K562 (cell line): ENCODE data around the gene PLOD1. TPM values are rescaled to one million over a fixed set of nuclear protein-coding genes. Genes with fewer than 3 reads are reported as not detected.

Experiments
- C11orf30 ChIP-seq: fragments of 450-650 bp; IDR thresholded peaks from 2 replicates; pipeline ENCODE4 v1.6.1; 2016; ENCODE audit warnings: low read depth, mild to moderate bottlenecking
- CBFB ChIP-seq: sonication (generic); formaldehyde crosslinking; IDR thresholded peaks from 2 replicates; pipeline ENCODE4 v1.4.0; 2020; ENCODE audit warnings: mild to moderate bottlenecking, missing genetic modification reagents
- CBX3 ChIP-seq, 2 experiments: IDR thresholded peaks; 1 replicate in 1 of 2; 2 replicates in 1 of 2; pipeline ENCODE4 v1.6.1; 2012; ENCODE audit warnings: inconsistent platforms in 2 of 2, low read length in 2 of 2, borderline replicate concordance in 1 of 2, control low read depth in 1 of 2
- DMBX1 ChIP-seq: fragments of 250-450 bp; sonication (Bioruptor Pico); IDR thresholded peaks from 2 replicates; pipeline ENCODE4 v1.8.0; 2022; ENCODE audit warnings: inconsistent platforms, mild to moderate bottlenecking, moderate library complexity, borderline replicate concordance
- EGR1 ChIP-seq: fragments of 450-650 bp; conservative IDR thresholded peaks from 2 replicates; pipeline ENCODE4 v1.6.1; 2017; ENCODE audit warnings: mild to moderate bottlenecking
- HDAC6 ChIP-seq: IDR thresholded peaks from 2 replicates; pipeline ENCODE4 v1.6.1; 2012; ENCODE audit warnings: low read depth, mild to moderate bottlenecking, control low read depth, inconsistent platforms, low read length, moderate library complexity
- JUND ChIP-seq, 2 experiments: IDR thresholded peaks; 2 replicates in 1 of 2; 3 replicates in 1 of 2; pipeline ENCODE4 v1.6.1; 2011; ENCODE audit warnings: borderline replicate concordance in 2 of 2, low read depth in 2 of 2, low read length in 2 of 2, improper control_type of control experiment in 1 of 2, missing biosample characterization in 1 of 2, missing genetic modification characterization in 1 of 2, missing genetic modification reagents in 1 of 2
- NR2F6 ChIP-seq: fragments of 450-650 bp; formaldehyde crosslinking; IDR thresholded peaks from 2 replicates; pipeline ENCODE4 v1.4.0; 2020; ENCODE audit warnings: mild to moderate bottlenecking
- PHB ChIP-seq: fragments of 250-450 bp; sonication (Bioruptor Pico); IDR thresholded peaks from 2 replicates; pipeline ENCODE4 v1.5.0; 2021
- PML ChIP-seq: IDR thresholded peaks from 2 replicates; pipeline ENCODE4 v1.6.1; 2012; ENCODE audit warnings: low read length, inconsistent platforms
- PPARD ChIP-seq: fragments of 250-450 bp; sonication (Bioruptor Pico); IDR thresholded peaks from 2 replicates; pipeline ENCODE4 v1.8.0; 2022; ENCODE audit warnings: inconsistent platforms, mild to moderate bottlenecking, moderate library complexity
- PTTG1 ChIP-seq: fragments of 450-650 bp; IDR thresholded peaks from 2 replicates; pipeline ENCODE4 v1.6.1; 2016; ENCODE audit warnings: low read depth, mild to moderate bottlenecking, missing genetic modification characterization, missing compliant biosample characterization
- SPI1 ChIP-seq: IDR thresholded peaks from 2 replicates; pipeline ENCODE4 v1.6.1; 2011; ENCODE audit warnings: low read depth, low read length, control low read depth, borderline replicate concordance
- TAF15 ChIP-seq: fragments of 200-400 bp; formaldehyde crosslinking; IDR thresholded peaks from 2 replicates; pipeline ENCODE4 v1.6.1; 2017; ENCODE audit warnings: mild to moderate bottlenecking, low read depth, low read length, moderate library complexity
- TCF3 ChIP-seq: sonication (generic); formaldehyde crosslinking; IDR thresholded peaks from 2 replicates; pipeline ENCODE4 v1.4.0; 2020; ENCODE audit warnings: mild to moderate bottlenecking, missing genetic modification reagents
- ZBTB8A ChIP-seq: fragments of 450-650 bp; IDR thresholded peaks from 2 replicates; pipeline ENCODE4 v1.6.1; 2018; ENCODE audit warnings: mild to moderate bottlenecking, moderate library complexity; ENCODE audit not compliant: partially characterized antibody
- ZNF41 ChIP-seq: fragments of 250-450 bp; sonication (Bioruptor Pico); conservative IDR thresholded peaks from 2 replicates; pipeline ENCODE4 v1.4.0; 2020; ENCODE audit warnings: mild to moderate bottlenecking
- ZNF696 ChIP-seq: fragments of 250-450 bp; sonication (Bioruptor Pico); conservative IDR thresholded peaks from 2 replicates; pipeline ENCODE4 v1.4.0; 2020; ENCODE audit warnings: mild to moderate bottlenecking, moderate library complexity
- polyA plus RNA-seq, 8 experiments: library from polyadenylated mRNA; depleted of rRNA in 4 of 8; stranded (reverse) in 5 of 8; unstranded in 3 of 8; fragments of >200 nt; fragmentation: Nextera tagmentation in 2 of 8; fragmentation: Illumina TruSeq in 1 of 8; extraction: Ambion mirVana in 2 of 8; extraction: Trizol in 1 of 8; gene quantifications; 2 replicates each; pipeline versions ENCODE4 v1.2.1 to v1.2.3, GENCODE V29; 2011 to 2014; ENCODE audit warnings: inconsistent platforms in 1 of 8, missing spikeins in 1 of 8
- total RNA-seq, 7 experiments: library from RNA; depleted of rRNA in 6 of 7; stranded (reverse); fragments of >200 nt in 6 of 7; fragmentation: Illumina TruSeq in 2 of 7; extraction: Trizol in 2 of 7; gene quantifications; 2 replicates each; pipeline versions ENCODE4 v1.2.1 to v1.2.3, GENCODE V29; 2011 to 2021; ENCODE audit warnings: low replicate concordance in 1 of 7
- TF ChIP-seq, protein P1 (sequence below): IDR thresholded peaks from 2 replicates; pipeline ENCODE4 v1.6.1; 2011; ENCODE audit not compliant: insufficient read length; ENCODE audit errors: extremely low read depth
- TF ChIP-seq, protein P2 (sequence below): conservative IDR thresholded peaks from 2 replicates; pipeline ENCODE4 v1.6.1; 2011; ENCODE audit warnings: low read depth, mild to moderate bottlenecking, low read length; ENCODE audit not compliant: control insufficient read depth
- TF ChIP-seq, protein P3 (sequence below): sonication (generic); formaldehyde crosslinking; IDR thresholded peaks from 2 replicates; pipeline ENCODE4 v1.9.0; 2022; ENCODE audit warnings: mild to moderate bottlenecking, missing genetic modification reagents
- TF ChIP-seq, protein P4 (sequence below): fragments of 250-450 bp; sonication (Bioruptor Pico); IDR thresholded peaks from 2 replicates; pipeline ENCODE4 v1.6.1; 2021; ENCODE audit warnings: mild to moderate bottlenecking
- TF ChIP-seq, protein P5 (sequence below): fragments of 250-450 bp; sonication (Bioruptor Pico); IDR thresholded peaks from 2 replicates; pipeline ENCODE4 v1.8.0; 2021; ENCODE audit warnings: mild to moderate bottlenecking, moderate library complexity
- TF ChIP-seq, protein P6 (sequence below): fragments of 450-650 bp; formaldehyde crosslinking; IDR thresholded peaks from 2 replicates; pipeline ENCODE4 v1.4.0; 2020; ENCODE audit warnings: mild to moderate bottlenecking, moderate library complexity

Gene PLOD1
- total and polyA plus RNA-seq, 9 of the 15 experiments (the other 6 are each of a cell fraction or from before 2014, with no cell fraction given) = 16.6 to 90.8 (median 52.7) TPM

DNA sequence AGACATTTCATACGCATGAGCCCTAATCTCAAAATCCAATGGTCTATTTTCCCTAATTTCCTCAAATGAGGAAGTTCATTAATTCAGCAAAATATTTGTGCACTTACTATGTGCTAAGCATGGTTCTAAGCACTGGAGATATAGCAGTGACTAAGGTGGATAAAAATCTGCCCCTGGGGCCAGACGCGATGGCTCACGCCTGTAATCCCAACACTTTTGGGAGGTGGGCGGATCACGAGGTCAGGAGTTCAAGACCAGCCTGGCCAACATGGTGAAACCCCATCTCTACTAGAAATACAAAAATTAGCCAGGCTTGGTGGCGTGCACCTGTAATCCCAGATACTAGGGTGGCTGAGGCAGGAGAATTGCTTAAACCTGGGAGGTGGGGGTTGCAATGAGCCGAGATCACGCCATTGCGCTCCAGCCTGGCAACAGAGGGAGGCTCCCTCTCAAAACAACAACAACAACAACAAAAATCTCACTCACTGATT lies 80.5 kb downstream of the PLOD1 start (continued):
- TF ChIP-seq, protein P1, sequence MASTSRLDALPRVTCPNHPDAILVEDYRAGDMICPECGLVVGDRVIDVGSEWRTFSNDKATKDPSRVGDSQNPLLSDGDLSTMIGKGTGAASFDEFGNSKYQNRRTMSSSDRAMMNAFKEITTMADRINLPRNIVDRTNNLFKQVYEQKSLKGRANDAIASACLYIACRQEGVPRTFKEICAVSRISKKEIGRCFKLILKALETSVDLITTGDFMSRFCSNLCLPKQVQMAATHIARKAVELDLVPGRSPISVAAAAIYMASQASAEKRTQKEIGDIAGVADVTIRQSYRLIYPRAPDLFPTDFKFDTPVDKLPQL = no peak
- TF ChIP-seq ZBTB8A (no peak), PTTG1 (tag) (no peak), EGR1 (peak; percentile 91), C11orf30 (peak; percentile 55), PPARD (CRISPR knock-in tag) (no peak), DMBX1 (CRISPR knock-in tag) (no peak), TCF3 (CRISPR knock-in tag) (no peak), TAF15 (no peak), ZNF41 (CRISPR knock-in tag) (no peak), CBFB (no peak), JUND (IDR thresholded peaks at IDR 0.05; ENCODE audit: borderline replicate concordance, low read depth, low read length) (peak; percentile 32; the same call in 1 of the 2 replicates), JUND (tag; IDR thresholded peaks at IDR 0.05; ENCODE audit: borderline replicate concordance, low read depth, low read length) (no peak), PML (no peak; the same call in 1 of the 2 replicates), NR2F6 (CRISPR knock-in tag) (no peak), ZNF696 (no peak), HDAC6 (no peak), CBX3 (IDR thresholded peaks at IDR 0.05; ENCODE audit: borderline replicate concordance in 1 of 2, low read length in 2 of 2) (no peak), PHB (CRISPR knock-in tag) (no peak), SPI1 (no peak)
- TF ChIP-seq, protein P2, sequence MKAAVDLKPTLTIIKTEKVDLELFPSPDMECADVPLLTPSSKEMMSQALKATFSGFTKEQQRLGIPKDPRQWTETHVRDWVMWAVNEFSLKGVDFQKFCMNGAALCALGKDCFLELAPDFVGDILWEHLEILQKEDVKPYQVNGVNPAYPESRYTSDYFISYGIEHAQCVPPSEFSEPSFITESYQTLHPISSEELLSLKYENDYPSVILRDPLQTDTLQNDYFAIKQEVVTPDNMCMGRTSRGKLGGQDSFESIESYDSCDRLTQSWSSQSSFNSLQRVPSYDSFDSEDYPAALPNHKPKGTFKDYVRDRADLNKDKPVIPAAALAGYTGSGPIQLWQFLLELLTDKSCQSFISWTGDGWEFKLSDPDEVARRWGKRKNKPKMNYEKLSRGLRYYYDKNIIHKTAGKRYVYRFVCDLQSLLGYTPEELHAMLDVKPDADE = no peak
- TF ChIP-seq, protein P3, sequence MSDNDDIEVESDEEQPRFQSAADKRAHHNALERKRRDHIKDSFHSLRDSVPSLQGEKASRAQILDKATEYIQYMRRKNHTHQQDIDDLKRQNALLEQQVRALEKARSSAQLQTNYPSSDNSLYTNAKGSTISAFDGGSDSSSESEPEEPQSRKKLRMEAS (CRISPR knock-in tag) = no peak
- TF ChIP-seq, protein P4, sequence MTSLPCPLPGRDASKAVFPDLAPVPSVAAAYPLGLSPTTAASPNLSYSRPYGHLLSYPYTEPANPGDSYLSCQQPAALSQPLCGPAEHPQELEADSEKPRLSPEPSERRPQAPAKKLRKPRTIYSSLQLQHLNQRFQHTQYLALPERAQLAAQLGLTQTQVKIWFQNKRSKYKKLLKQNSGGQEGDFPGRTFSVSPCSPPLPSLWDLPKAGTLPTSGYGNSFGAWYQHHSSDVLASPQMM = no peak
- TF ChIP-seq, protein P5, sequence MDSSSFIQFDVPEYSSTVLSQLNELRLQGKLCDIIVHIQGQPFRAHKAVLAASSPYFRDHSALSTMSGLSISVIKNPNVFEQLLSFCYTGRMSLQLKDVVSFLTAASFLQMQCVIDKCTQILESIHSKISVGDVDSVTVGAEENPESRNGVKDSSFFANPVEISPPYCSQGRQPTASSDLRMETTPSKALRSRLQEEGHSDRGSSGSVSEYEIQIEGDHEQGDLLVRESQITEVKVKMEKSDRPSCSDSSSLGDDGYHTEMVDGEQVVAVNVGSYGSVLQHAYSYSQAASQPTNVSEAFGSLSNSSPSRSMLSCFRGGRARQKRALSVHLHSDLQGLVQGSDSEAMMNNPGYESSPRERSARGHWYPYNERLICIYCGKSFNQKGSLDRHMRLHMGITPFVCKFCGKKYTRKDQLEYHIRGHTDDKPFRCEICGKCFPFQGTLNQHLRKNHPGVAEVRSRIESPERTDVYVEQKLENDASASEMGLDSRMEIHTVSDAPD (CRISPR knock-in tag) = 0 out of 2 replicates have a peak, but pooled peaks have one; percentile 22
- TF ChIP-seq, protein P6, sequence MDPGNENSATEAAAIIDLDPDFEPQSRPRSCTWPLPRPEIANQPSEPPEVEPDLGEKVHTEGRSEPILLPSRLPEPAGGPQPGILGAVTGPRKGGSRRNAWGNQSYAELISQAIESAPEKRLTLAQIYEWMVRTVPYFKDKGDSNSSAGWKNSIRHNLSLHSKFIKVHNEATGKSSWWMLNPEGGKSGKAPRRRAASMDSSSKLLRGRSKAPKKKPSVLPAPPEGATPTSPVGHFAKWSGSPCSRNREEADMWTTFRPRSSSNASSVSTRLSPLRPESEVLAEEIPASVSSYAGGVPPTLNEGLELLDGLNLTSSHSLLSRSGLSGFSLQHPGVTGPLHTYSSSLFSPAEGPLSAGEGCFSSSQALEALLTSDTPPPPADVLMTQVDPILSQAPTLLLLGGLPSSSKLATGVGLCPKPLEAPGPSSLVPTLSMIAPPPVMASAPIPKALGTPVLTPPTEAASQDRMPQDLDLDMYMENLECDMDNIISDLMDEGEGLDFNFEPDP (CRISPR knock-in tag) = no peak
